ENCODE data around the gene ABCF1. TPM values are rescaled to one million over a fixed set of nuclear protein-coding genes. Genes with fewer than 3 reads are reported as not detected.

Gene ABCF1
- polyA plus RNA-seq, 1 donor (not counting 4 experiments of a cell fraction or from before 2014, with no cell fraction given), result 30.0 TPM

GRCh38 chr6:30570740-30571074, 535 bp upstream of the ABCF1 start:
- peak overlapping the region; percentile 99 for H2AFZ ChIP-seq (ENCODE audit: control insufficient read depth, low read length)
- no peak for DNase-seq (ENCODE audit: low read depth, low spot score)
- no peak for TF ChIP-seq EZH2 (IDR thresholded peaks at IDR 0.05; ENCODE audit: low read length)
- TF ChIP-seq CTCF (optimal IDR thresholded peaks at IDR 0.05 in 1 of 3, IDR thresholded peaks at IDR 0.05 in 1 of 3, conservative IDR thresholded peaks at IDR 0.05 in 1 of 3; ENCODE audit: extremely low read depth in 1 of 3, insufficient read depth in 2 of 3, low read length in 3 of 3), result no peak
- peaks cover 3 to 10% of the 10 kb centered on the region in 2 experiments for H3K36me3 ChIP-seq (ENCODE audit: control insufficient read depth in 2 of 2, extremely low read depth in 1 of 2, insufficient read depth in 2 of 2, low read length in 2 of 2)
- H3K4me3 ChIP-seq (ENCODE audit: control insufficient read depth in 2 of 3, extremely low read depth in 1 of 3, insufficient read depth in 2 of 3, low read depth in 1 of 3, low read length in 3 of 3), result peak overlapping the region; percentile 62 to 89 (median 87)
- peak overlapping the region; percentile 80 for H3K4me2 ChIP-seq (ENCODE audit: control insufficient read depth, extremely low read depth, insufficient read depth, low read depth, low read length)
- dilution Hi-C loops (cut with MboI; ENCODE audit: extremely low pct_ligation_motif_present, low sequenced_read_pairs), result no loop called here
- no peaks in the 10 kb centered on the region for H3K9me1 ChIP-seq (ENCODE audit: control insufficient read depth, extremely low read depth, insufficient read depth, low read length)
- peaks cover 42% of the 10 kb centered on the region for H3K79me2 ChIP-seq (ENCODE audit: control insufficient read depth, insufficient read depth, low read length)
- H3K9me3 ChIP-seq (ENCODE audit: control insufficient read depth, low read depth, low read length), result no peaks in the 10 kb centered on the region
- H4K20me1 ChIP-seq (ENCODE audit: control insufficient read depth, extremely low read depth, insufficient read depth, low read length), result peaks cover 14% of the 10 kb centered on the region
- H3K27ac ChIP-seq (ENCODE audit: control insufficient read depth, insufficient read depth, low read length), result peak overlapping the region; percentile 97
- no peak for FAIRE-seq
- H3K27me3 ChIP-seq (ENCODE audit: control insufficient read depth, extremely low read depth, insufficient read depth, low read length), result no peaks in the 10 kb centered on the region
- H3K9ac ChIP-seq (ENCODE audit: control insufficient read depth, extremely low read depth, insufficient read depth, low read length), result peak overlapping the region; percentile 98
- H3K4me1 ChIP-seq (ENCODE audit: control insufficient read depth, extremely low read depth, insufficient read depth, low read length), result peaks cover 19% of the 10 kb centered on the region

- Histone ChIP-seq H3K27me3 (ENCODE audit: control insufficient read depth, extremely low read depth, insufficient read depth, low read length) (no peaks in the 10 kb centered on the region), H3K9me1 (ENCODE audit: control insufficient read depth, extremely low read depth, insufficient read depth, low read length) (no peaks in the 10 kb centered on the region), H3K4me3 (ENCODE audit: control insufficient read depth in 2 of 3, extremely low read depth in 1 of 3, insufficient read depth in 2 of 3, low read depth in 1 of 3, low read length in 3 of 3) (peak overlapping the region; percentile 62 to 89 (median 87)), H3K36me3 (ENCODE audit: control insufficient read depth in 2 of 2, extremely low read depth in 1 of 2, insufficient read depth in 2 of 2, low read length in 2 of 2) (peaks cover 6 to 13% of the 10 kb centered on the region in 2 experiments), H3K4me1 (ENCODE audit: control insufficient read depth, extremely low read depth, insufficient read depth, low read length) (peaks cover 19% of the 10 kb centered on the region), H3K4me2 (ENCODE audit: control insufficient read depth, extremely low read depth, insufficient read depth, low read depth, low read length) (peak overlapping the region; percentile 87), H4K20me1 (ENCODE audit: control insufficient read depth, extremely low read depth, insufficient read depth, low read length) (peaks cover 17% of the 10 kb centered on the region), H3K79me2 (ENCODE audit: control insufficient read depth, insufficient read depth, low read length) (peaks cover 49% of the 10 kb centered on the region), H3K27ac (ENCODE audit: control insufficient read depth, insufficient read depth, low read length) (peak overlapping the region; percentile 97), H3K9me3 (ENCODE audit: control insufficient read depth, low read depth, low read length) (no peaks in the 10 kb centered on the region), H2AFZ (ENCODE audit: control insufficient read depth, low read length) (peak overlapping the region; percentile 98), H3K9ac (ENCODE audit: control insufficient read depth, extremely low read depth, insufficient read depth, low read length) (peak overlapping the region; percentile 98)
- DNase-seq (ENCODE audit: low read depth, low spot score), result no peak
- TF ChIP-seq EZH2 (IDR thresholded peaks at IDR 0.05; ENCODE audit: low read length) (no peak), CTCF (optimal IDR thresholded peaks at IDR 0.05 in 1 of 3, IDR thresholded peaks at IDR 0.05 in 1 of 3, conservative IDR thresholded peaks at IDR 0.05 in 1 of 3; ENCODE audit: extremely low read depth in 1 of 3, insufficient read depth in 2 of 3, low read length in 3 of 3) (no peak)
- FAIRE-seq, result no peak
- dilution Hi-C loops (cut with MboI; ENCODE audit: extremely low pct_ligation_motif_present, low sequenced_read_pairs), result no loop called here
Measured at GRCh38 chr6:30571762-30572082, 480 bp downstream of the ABCF1 start.
